Common myeloid progenitor, CD34-positive (primary cell): ENCODE data around the gene GALNT14. TPM values are rescaled to one million over a fixed set of nuclear protein-coding genes. Genes with fewer than 3 reads are reported as not detected.
"Not testable (repeated sequence)": the region's sequence is repeated elsewhere in the genome, so short reads cannot be mapped to it uniquely, and the experiment has no call there.

ENCODE experiments used
- CTCF ChIA-PET: fragments of 350-600 bp; sonication (Branson Sonifier 250); formaldehyde crosslinking; loops from one replicate; lab custom pipeline; 2021; ENCODE audit warnings: antibody characterized with exemption; lab: Charles Lee
- POLR2A ChIA-PET: fragments of 350-600 bp; sonication (Branson Sonifier 250); formaldehyde crosslinking; loops from one replicate; lab custom pipeline; 2021; ENCODE audit warnings: antibody characterized with exemption; lab: Charles Lee
- DNase-seq, 3 donors: peaks; one replicate each; pipeline versions ENCODE4 v3.0.0 to v3.0.0-alpha.2; 2013
- H3K27ac ChIP-seq, 2 experiments: 1 replicate in 1 of 2; 2 replicates in 1 of 2; pipeline ENCODE4 v1.7.0; 2013; ENCODE audit warnings: inconsistent platforms in 2 of 2, low read length in 2 of 2, mild to moderate bottlenecking in 2 of 2, low read depth in 1 of 2, moderate library complexity in 1 of 2; ENCODE audit not compliant: severe bottlenecking in 2 of 2, insufficient read depth in 1 of 2, poor library complexity in 1 of 2
- H3K27me3 ChIP-seq, 5 experiments: replicated peaks in 2 of 5; 1 replicate in 3 of 5; 2 replicates in 2 of 5; pipeline versions ENCODE4 v1.6.1 to v1.7.0; 2013; ENCODE audit warnings: low read length in 4 of 5, mild to moderate bottlenecking in 2 of 5, moderate library complexity in 2 of 5, inconsistent platforms in 1 of 5; ENCODE audit not compliant: insufficient read depth in 5 of 5, control insufficient read depth in 4 of 5
- H3K36me3 ChIP-seq, 4 experiments: 1 replicate in 2 of 4; 2 replicates in 2 of 4; pipeline versions ENCODE4 v1.6.1 to v1.7.0; 2013; ENCODE audit warnings: low read length in 3 of 4, control low read depth in 1 of 4, mild to moderate bottlenecking in 1 of 4; ENCODE audit not compliant: control insufficient read depth in 4 of 4, insufficient read depth in 4 of 4
- H3K4me1 ChIP-seq, 4 experiments: 1 replicate in 3 of 4; 2 replicates in 1 of 4; pipeline versions ENCODE4 v1.6.1 to v1.7.1; 2013; ENCODE audit warnings: low read length in 3 of 4, mild to moderate bottlenecking in 3 of 4, control low read depth in 1 of 4, inconsistent platforms in 1 of 4, moderate library complexity in 1 of 4; ENCODE audit not compliant: control insufficient read depth in 4 of 4, insufficient read depth in 4 of 4; ENCODE audit errors: control extremely low read depth in 1 of 4
- H3K4me3 ChIP-seq, 7 experiments: 1 replicate in 4 of 7; 2 replicates in 3 of 7; pipeline versions ENCODE4 v1.5.1 to v1.7.0; 2013; ENCODE audit warnings: mild to moderate bottlenecking in 7 of 7, low read length in 6 of 7, moderate library complexity in 6 of 7, inconsistent platforms in 2 of 7, low read depth in 2 of 7, control low read depth in 1 of 7; ENCODE audit not compliant: insufficient read depth in 4 of 7, control insufficient read depth in 1 of 7; ENCODE audit errors: extremely low read depth in 1 of 7
- H3K9me3 ChIP-seq, 5 experiments: 1 replicate in 4 of 5; 2 replicates in 1 of 5; pipeline versions ENCODE4 v1.6.1 to v1.7.1; 2013; ENCODE audit warnings: low read length in 4 of 5, mild to moderate bottlenecking in 2 of 5, inconsistent platforms in 1 of 5, low read depth in 1 of 5, moderate library complexity in 1 of 5; ENCODE audit not compliant: control insufficient read depth in 4 of 5, insufficient read depth in 2 of 5; ENCODE audit errors: control extremely low read depth in 1 of 5
- WGBS: methylation state at CpG from one replicate; pipeline ENCODE4 v1.1.5; 2013; ENCODE audit not compliant: insufficient coverage; 5-methylcytosine and 5-hydroxymethylcytosine counted together
- polyA plus RNA-seq: library from polyadenylated mRNA; unstranded; fragments of 120-200 nt; gene quantifications from one replicate; pipeline ENCODE4 v1.2.1, GENCODE V29; 2013

GALNT14 gene
- polyA plus RNA-seq, result 3.1 TPM

GRCh38 chr2:31138037-31138962 lies at the start of gene GALNT14:
GALNT14 (minus strand) TSS chr2:31138440; CDS start chr2:31138086, 354 bp downstream.
- Histone ChIP-seq H3K27ac (no peak within 1 kb of the TSS), H3K4me1 (peaks cover 4 to 25% (median 22%) of the 10 kb centered on the region in 4 experiments), H3K4me3 (peak within 1 kb of the TSS; percentile 44 to 81 (median 71)), H3K27me3 (peaks cover 0 to 23% (median 0%) of the 10 kb centered on the region in 5 experiments), H3K36me3 (no peaks in the 10 kb centered on the region), H3K9me3 (no peaks in the 10 kb centered on the region)
- CTCF ChIA-PET, result interaction anchor here (0.5 to 4.6 kb wide), 20 partner anchors 8 to 425 kb away, joined by 3 to 19 read pairs (median 3); no protein-coding TSS in a partner anchor
- POLR2A ChIA-PET, result interaction anchor here (0.7 kb wide), 1 partner anchor 907 kb away, joined by 3 read pairs; the partner anchor contains the start of gene LBH
- peak; percentile 66 to 85 (median 76) for DNase-seq
- 3% methylated on average over 72 of the region's 95 CpGs for WGBS

GRCh38 chr2:31187166-31187565 lies 48.9 kb upstream of the GALNT14 start:
- ChIA-PET POLR2A (no interaction called here), CTCF (no interaction called here)
- Histone ChIP-seq H3K27ac (no peak overlapping the region), H3K9me3 (no peaks in the 10 kb centered on the region), H3K4me3 (no peak overlapping the region), H3K4me1 (no peaks in the 10 kb centered on the region), H3K36me3 (peaks cover 0 to 4% (median under 1%) of the 10 kb centered on the region in 4 experiments), H3K27me3 (no peaks in the 10 kb centered on the region)
- WGBS, result 86% methylated on average over 2 of the region's 4 CpGs
- DNase-seq, result no peak

GRCh38 chr2:31183973-31184372 lies 45.7 kb upstream of the GALNT14 start:
- POLR2A ChIA-PET, result not testable (repeated sequence)

GRCh38 chr2:31176742-31177141 lies 38.5 kb upstream of the GALNT14 start:
- CTCF ChIA-PET, result interaction anchor here (1.4 kb wide), 1 partner anchor 970 kb away, joined by 3 read pairs; no protein-coding TSS in a partner anchor
- Histone ChIP-seq H3K36me3 (no peaks in the 10 kb centered on the region), H3K27me3 (no peaks in the 10 kb centered on the region), H3K9me3 (no peaks in the 10 kb centered on the region), H3K27ac (no peak overlapping the region), H3K4me3 (no peak overlapping the region), H3K4me1 (no peaks in the 10 kb centered on the region)
- no peak for DNase-seq
- POLR2A ChIA-PET, result no interaction called here
- WGBS, result 100% methylated on average over 6 of the region's 10 CpGs

More at GRCh38 chr2:31183973-31184372, 45.7 kb upstream of the GALNT14 start:
- H3K36me3 ChIP-seq, DNase-seq, H3K27ac ChIP-seq, H3K4me3 ChIP-seq, H3K4me1 ChIP-seq, H3K9me3 ChIP-seq, H3K27me3 ChIP-seq, CTCF ChIA-PET: not testable (repeated sequence)
- WGBS, result 93% methylated on average over 2 of the region's 7 CpGs

GRCh38 chr2:31171142-31171541 lies 32.9 kb upstream of the GALNT14 start:
- no peaks in the 10 kb centered on the region for H3K36me3 ChIP-seq
- H3K4me3 ChIP-seq, result no peak overlapping the region
- no peaks in the 10 kb centered on the region for H3K27me3 ChIP-seq
- no peak overlapping the region for H3K27ac ChIP-seq
- ChIA-PET POLR2A (no interaction called here), CTCF (interaction anchor here (0.9 to 9.5 kb wide), 12 partner anchors 9 to 1007 kb away, joined by 3 to 60 read pairs (median 4); partner anchors contain the start of gene GALNT14)
- WGBS, result 96% methylated on average over 4 of the region's 4 CpGs
- H3K4me1 ChIP-seq, result peaks cover 0 to 3% (median 1%) of the 10 kb centered on the region in 4 experiments
- no peak for DNase-seq
- H3K9me3 ChIP-seq, result no peaks in the 10 kb centered on the region

- CTCF ChIA-PET, result interaction anchor here (0.6 to 9.5 kb wide), 26 partner anchors 8 to 1006 kb away, joined by 3 to 60 read pairs (median 4); partner anchors contain the start of gene GALNT14
- POLR2A ChIA-PET, result no interaction called here
Measured at GRCh38 chr2:31170071-31170698, 31.9 kb upstream of the GALNT14 start.

More at GRCh38 chr2:31170071-31170698, 31.9 kb upstream of the GALNT14 start:
- Histone ChIP-seq H3K9me3 (no peaks in the 10 kb centered on the region), H3K4me3 (no peak overlapping the region), H3K27ac (no peak overlapping the region), H3K36me3 (no peaks in the 10 kb centered on the region), H3K4me1 (peaks cover 0 to 4% (median 2%) of the 10 kb centered on the region in 4 experiments), H3K27me3 (no peaks in the 10 kb centered on the region)
- WGBS, result 0% methylated on average over 2 of the region's 4 CpGs
- peak; percentile 64 to 82 (median 76) for DNase-seq
